IMR-90 (cell line): ENCODE measurements around the gene SLC44A1. TPM values are rescaled to one million over a fixed set of nuclear protein-coding genes. Genes with fewer than 3 reads are reported as not detected.
A peak's percentile ranks its signal among the peaks of the same experiment; 100 is the strongest.

Experiments
- ATAC-seq: fragments of 200-7000 bp; cut with Tn5 transposase; 2 replicates; pipeline ENCODE4 v1.9.1; 2020; ENCODE audit warnings: low read depth, mild to moderate bottlenecking, moderate library complexity
- BruUV-seq: library from RNA; stranded (reverse); fragments of 400-500 nt; replicated peaks from 2 replicates; lab custom pipeline; 2021; lab: Mats Ljungman, UMichigan
- CTCF ChIA-PET: fragments of 300-600 bp; formaldehyde crosslinking; extraction: SDS; loops from one replicate; lab custom pipeline; 2021; ENCODE audit warnings: antibody characterized with exemption; lab: Yijun Ruan, JAX
- POLR2A ChIA-PET: fragments of 300-600 bp; sonication (Branson Sonifier 250); formaldehyde crosslinking; loops from one replicate; lab custom pipeline; 2022; ENCODE audit warnings: antibody characterized with exemption; ENCODE audit not compliant: unreplicated experiment; lab: Charles Lee
- DNase-seq: peaks from one replicate; pipeline ENCODE4 v3.0.0; 2013
- H2AFZ ChIP-seq: replicated peaks from 2 replicates; pipeline ENCODE3; 2013; ENCODE audit warnings: low read length, mild to moderate bottlenecking; ENCODE audit not compliant: poor library complexity
- H2AK5ac ChIP-seq: 2 replicates; pipeline ENCODE4 v1.6.1; 2013; ENCODE audit warnings: low read depth, low read length, inconsistent platforms
- H2AK9ac ChIP-seq: replicated peaks from 2 replicates; pipeline ENCODE3; 2013; ENCODE audit warnings: mild to moderate bottlenecking, low read depth, low read length, moderate library complexity; ENCODE audit not compliant: poor library complexity
- H2BK120ac ChIP-seq: 2 replicates; pipeline ENCODE4 v1.6.1; 2013; ENCODE audit warnings: low read depth, low read length, inconsistent platforms
- H2BK15ac ChIP-seq: 3 replicates; pipeline ENCODE4 v1.6.1; 2013; ENCODE audit warnings: low read depth, low read length, inconsistent platforms
- H2BK20ac ChIP-seq: 2 replicates; pipeline ENCODE4 v1.6.1; 2013; ENCODE audit warnings: low read depth, mild to moderate bottlenecking, inconsistent platforms, low read length, moderate library complexity
- H2BK5ac ChIP-seq: 2 replicates; pipeline ENCODE4 v1.6.1; 2013; ENCODE audit warnings: mild to moderate bottlenecking, low read depth, low read length, inconsistent platforms; ENCODE audit not compliant: poor library complexity, severe bottlenecking
- H3K14ac ChIP-seq: replicated peaks from 2 replicates; pipeline ENCODE4 v1.6.1; 2013; ENCODE audit warnings: low read depth, low read length, inconsistent platforms
- H3K18ac ChIP-seq: 2 replicates; pipeline ENCODE4 v1.6.1; 2013; ENCODE audit warnings: low read depth, low read length, control low read depth
- H3K23ac ChIP-seq: 2 replicates; pipeline ENCODE4 v1.6.1; 2013; ENCODE audit warnings: low read depth, low read length, inconsistent platforms
- H3K27ac ChIP-seq: 2 replicates; pipeline ENCODE4 v1.5.1; 2013; ENCODE audit warnings: mild to moderate bottlenecking, control low read depth, low read length; ENCODE audit not compliant: insufficient read depth
- H3K27me3 ChIP-seq: 2 replicates; pipeline ENCODE4 v1.6.1; 2013; ENCODE audit warnings: low read length; ENCODE audit not compliant: control insufficient read depth, insufficient read depth
- H3K36me3 ChIP-seq: 2 replicates; pipeline ENCODE4 v1.6.1; 2013; ENCODE audit warnings: low read length, mixed read lengths; ENCODE audit not compliant: control insufficient read depth, insufficient read depth
- H3K4ac ChIP-seq: 2 replicates; pipeline ENCODE4 v1.6.1; 2013; ENCODE audit warnings: low read depth, low read length, inconsistent platforms
- H3K4me1 ChIP-seq: 2 replicates; pipeline ENCODE4 v1.6.1; 2013; ENCODE audit warnings: low read length, mixed read lengths; ENCODE audit not compliant: control insufficient read depth, insufficient read depth
- H3K4me2 ChIP-seq: 2 replicates; pipeline ENCODE4 v1.6.1; 2013; ENCODE audit warnings: low read depth, mild to moderate bottlenecking, control low read depth, low read length, moderate library complexity
- H3K4me3 ChIP-seq: 2 replicates; pipeline ENCODE4 v1.5.1; 2013; ENCODE audit warnings: low read depth, mild to moderate bottlenecking, control low read depth, low read length, moderate library complexity; ENCODE audit not compliant: insufficient read depth
- H3K56ac ChIP-seq: 2 replicates; pipeline ENCODE4 v1.6.1; 2013; ENCODE audit warnings: low read length, inconsistent platforms; ENCODE audit not compliant: insufficient read depth; ENCODE audit errors: extremely low read depth
- H3K79me1 ChIP-seq, 2 experiments: 2 replicates each; pipeline ENCODE4 v1.6.1; 2013; ENCODE audit warnings: low read length in 2 of 2, inconsistent platforms in 1 of 2, low read depth in 1 of 2
- H3K9ac ChIP-seq: 2 replicates; pipeline ENCODE4 v1.6.1; 2013; ENCODE audit warnings: low read depth, low read length, control low read depth
- H3K9me1 ChIP-seq: 2 replicates; pipeline ENCODE4 v1.6.1; 2013; ENCODE audit warnings: low read length, inconsistent platforms; ENCODE audit not compliant: insufficient read depth
- H3K9me3 ChIP-seq: 2 replicates; pipeline ENCODE4 v1.6.1; 2013; ENCODE audit warnings: low read length; ENCODE audit not compliant: control insufficient read depth, insufficient read depth
- H4K20me1 ChIP-seq: 2 replicates; pipeline ENCODE4 v1.6.1; 2013; ENCODE audit warnings: low read length, inconsistent platforms; ENCODE audit not compliant: insufficient read depth
- H4K5ac ChIP-seq: 2 replicates; pipeline ENCODE4 v1.6.1; 2013; ENCODE audit warnings: mild to moderate bottlenecking, low read depth, low read length, control low read depth
- H4K8ac ChIP-seq, 2 experiments: 2 replicates each; pipeline ENCODE4 v1.6.1; 2013; ENCODE audit warnings: low read depth in 2 of 2, low read length in 2 of 2, control low read depth in 1 of 2, inconsistent platforms in 1 of 2
- H4K91ac ChIP-seq: 2 replicates; pipeline ENCODE4 v1.6.1; 2013; ENCODE audit warnings: low read depth, low read length, inconsistent platforms; ENCODE audit not compliant: insufficient read depth
- BHLHE40 ChIP-seq: fragments of 150-350 bp; IDR thresholded peaks from 2 replicates; pipeline ENCODE4 v1.6.1; 2016; ENCODE audit warnings: mild to moderate bottlenecking, low read depth, low read length
- CEBPB ChIP-seq: IDR thresholded peaks from 2 replicates; pipeline ENCODE4 v1.6.1; 2012; ENCODE audit warnings: low read depth, low read length, improper control_type of control experiment
- CHD1 ChIP-seq: IDR thresholded peaks from 2 replicates; pipeline ENCODE4 v1.6.1; 2012; ENCODE audit warnings: low read depth, low read length, improper control_type of control experiment
- CTCF ChIP-seq: conservative IDR thresholded peaks from 2 replicates; pipeline ENCODE4 v1.5.1; 2012; ENCODE audit warnings: mild to moderate bottlenecking, low read depth, low read length, improper control_type of control experiment
- ELK1 ChIP-seq: fragments of 150-350 bp; IDR thresholded peaks from 2 replicates; pipeline ENCODE4 v1.6.1; 2016; ENCODE audit warnings: low read depth, mild to moderate bottlenecking, low read length, moderate library complexity, borderline replicate concordance
- FOS ChIP-seq: fragments of 150-350 bp; IDR thresholded peaks from 2 replicates; pipeline ENCODE4 v1.6.1; 2016; ENCODE audit warnings: low read depth, low read length
- MAFK ChIP-seq: IDR thresholded peaks from 2 replicates; pipeline ENCODE4 v1.6.1; 2012; ENCODE audit warnings: low read depth, low read length, improper control_type of control experiment
- MAZ ChIP-seq: IDR thresholded peaks from 2 replicates; pipeline ENCODE4 v1.6.1; 2012; ENCODE audit warnings: low read depth, mild to moderate bottlenecking, low read length, improper control_type of control experiment, moderate library complexity, borderline replicate concordance
- MXI1 ChIP-seq: IDR thresholded peaks from 2 replicates; pipeline ENCODE4 v1.6.1; 2012; ENCODE audit warnings: low read depth, mild to moderate bottlenecking, low read length, moderate library complexity, borderline replicate concordance
- NFE2L2 ChIP-seq: fragments of 150-350 bp; IDR thresholded peaks from 2 replicates; pipeline ENCODE4 v1.6.1; 2016; ENCODE audit warnings: low read depth, mild to moderate bottlenecking, low read length
- POLR2A ChIP-seq: IDR thresholded peaks from 2 replicates; pipeline ENCODE4 v1.6.1; 2012; ENCODE audit warnings: mild to moderate bottlenecking, low read depth, low read length
- RAD21 ChIP-seq: IDR thresholded peaks from 2 replicates; pipeline ENCODE4 v1.6.1; 2012; ENCODE audit warnings: low read length, improper control_type of control experiment
- RCOR1 ChIP-seq: IDR thresholded peaks from 2 replicates; pipeline ENCODE4 v1.6.1; 2012; ENCODE audit warnings: mild to moderate bottlenecking, low read length, improper control_type of control experiment; ENCODE audit not compliant: insufficient replicate concordance
- RFX5 ChIP-seq: IDR thresholded peaks from 2 replicates; pipeline ENCODE4 v1.8.0; 2012; ENCODE audit warnings: low read depth, mild to moderate bottlenecking, low read length, moderate library complexity
- SMC3 ChIP-seq: fragments of 150-350 bp; IDR thresholded peaks from 2 replicates; pipeline ENCODE4 v1.6.1; 2016; ENCODE audit warnings: low read depth, mild to moderate bottlenecking, antibody characterized with exemption, low read length, moderate library complexity
- USF2 ChIP-seq: fragments of 150-350 bp; IDR thresholded peaks from 2 replicates; pipeline ENCODE4 v1.6.1; 2017; ENCODE audit warnings: mild to moderate bottlenecking, antibody characterized with exemption, low read length, low read depth
- WGBS, 2 experiments: methylation state at CpG; one replicate each; pipeline versions ENCODE4 v1.1.5 to v1.1.7; 2013; ENCODE audit warnings: missing lambda C conversion rate in 2 of 2; ENCODE audit not compliant: insufficient read length in 1 of 2; ENCODE audit errors: extremely low coverage in 2 of 2; 5-methylcytosine and 5-hydroxymethylcytosine counted together
- dilution Hi-C: fragments of 300-500 bp; cut with HindIII; formaldehyde crosslinking; loops from one replicate; pipeline ENCODE4 v1.14.3; 2018; ENCODE audit warnings: low sequenced_read_pairs; ENCODE audit not compliant: unreplicated experiment
- in situ Hi-C: fragments of 300-500 bp; cut with MboI; formaldehyde crosslinking; loops from 3 replicates; pipeline ENCODE4 v1.14.3; 2019; ENCODE audit warnings: low sequenced_read_pairs, inconsistent platforms, mixed read lengths
- intact Hi-C: fragments of 100-400 bp; cut with micrococcal nuclease; formaldehyde crosslinking; loops from 2 replicates; pipeline ENCODE4 v1.10.0; 2022
- polyA plus RNA-seq, 3 experiments: library from polyadenylated mRNA; depleted of rRNA; stranded (reverse); fragments of >200 nt; gene quantifications; 2 replicates each; pipeline ENCODE4 v1.2.3, GENCODE V29; 2012; ENCODE audit warnings: low replicate concordance in 1 of 3
- total RNA-seq: library from RNA; depleted of rRNA; stranded (reverse); fragments of >200 nt; gene quantifications from 2 replicates; pipeline ENCODE4 v1.2.3, GENCODE V29; 2012

SLC44A1 gene
- total and polyA plus RNA-seq, 2 of the 4 experiments (the other 2 are of a cell fraction) = 5.2 to 21.7 TPM

- peak overlapping the region; percentile 42; the same call in 1 of the 2 replicates for H3K18ac ChIP-seq
- H2AFZ ChIP-seq = no peak overlapping the region
- no peak overlapping the region for H3K56ac ChIP-seq
- no peak overlapping the region for H2BK120ac ChIP-seq
- no peaks in the 10 kb centered on the region for H3K27me3 ChIP-seq
- H2BK15ac ChIP-seq = no peak overlapping the region
- peak overlapping the region; percentile 44; the same call in 1 of the 2 replicates for H3K14ac ChIP-seq
- H3K27ac ChIP-seq = no peak overlapping the region
- H3K9me1 ChIP-seq = peaks cover 3% of the 10 kb centered on the region; the same call in 1 of the 2 replicates
- no peak overlapping the region for H4K8ac ChIP-seq
- H2AK5ac ChIP-seq = no peak overlapping the region; the same call in 1 of the 2 replicates
- intact Hi-C loops = no loop called here
- H3K4me3 ChIP-seq = no peak overlapping the region
- H3K9ac ChIP-seq = no peak overlapping the region
- dilution Hi-C loops = no loop called here
- BruUV-seq = no TSS peak
- H3K36me3 ChIP-seq = no peaks in the 10 kb centered on the region
- H2BK20ac ChIP-seq = no peak overlapping the region
- H2AK9ac ChIP-seq = no peak overlapping the region
- WGBS, 2 experiments = no CpG with 5 or more reads among the region's 4 CpGs
- no peak overlapping the region for H3K4me2 ChIP-seq
- H4K20me1 ChIP-seq = no peaks in the 10 kb centered on the region
- H3K79me1 ChIP-seq = peaks cover 4 to 5% of the 10 kb centered on the region in 2 experiments; a peak in 3 of 4 replicates
- H3K4me1 ChIP-seq = peaks cover 6% of the 10 kb centered on the region
- DNase-seq (peak; percentile 76), ATAC-seq (no peak)
- H2BK5ac ChIP-seq = no peak overlapping the region
- TF ChIP-seq RAD21 (no peak), ELK1 (no peak), CEBPB (no peak), MAZ (no peak), SMC3 (no peak), CTCF (no peak), NFE2L2 (no peak), RCOR1 (no peak), MXI1 (no peak), RFX5 (no peak), BHLHE40 (no peak), MAFK (no peak), FOS (no peak), CHD1 (no peak), USF2 (no peak), POLR2A (no peak)
- no peaks in the 10 kb centered on the region for H3K9me3 ChIP-seq
- ChIA-PET POLR2A (no interaction called here), CTCF (no interaction called here)
- no peak overlapping the region for H3K23ac ChIP-seq
- no peak overlapping the region for H4K5ac ChIP-seq
- H4K91ac ChIP-seq = no peak overlapping the region
- no peak overlapping the region for H3K4ac ChIP-seq
- in situ Hi-C loops = no loop called here
Observed at GRCh38 chr9:105444130-105444529, 199.7 kb downstream of the SLC44A1 start.
